Measurements from ENCODE around the gene GNAO1. TPM values are rescaled to one million over a fixed set of nuclear protein-coding genes. Genes with fewer than 3 reads are reported as not detected.

GNAO1 gene
- polyA plus RNA-seq, 3 donors, result 1.1 to 5.4 (median 1.4) TPM

GRCh38 chr16:56274369-56274768, 83.1 kb downstream of the GNAO1 start:
- no peak overlapping the region for H3K27ac ChIP-seq (ENCODE audit: low read depth, low read length)
- 86 to 96% (median 95%) methylated on average over 4 of the region's 4 CpGs for WGBS, 3 donors

GRCh38 chr16:56275076-56275475, 83.8 kb downstream of the GNAO1 start:
- WGBS, 3 donors, result 57 to 71% (median 68%) methylated on average over 4 of the region's 4 CpGs
- H3K27ac ChIP-seq (ENCODE audit: low read depth, low read length), result no peak overlapping the region

DNA sequence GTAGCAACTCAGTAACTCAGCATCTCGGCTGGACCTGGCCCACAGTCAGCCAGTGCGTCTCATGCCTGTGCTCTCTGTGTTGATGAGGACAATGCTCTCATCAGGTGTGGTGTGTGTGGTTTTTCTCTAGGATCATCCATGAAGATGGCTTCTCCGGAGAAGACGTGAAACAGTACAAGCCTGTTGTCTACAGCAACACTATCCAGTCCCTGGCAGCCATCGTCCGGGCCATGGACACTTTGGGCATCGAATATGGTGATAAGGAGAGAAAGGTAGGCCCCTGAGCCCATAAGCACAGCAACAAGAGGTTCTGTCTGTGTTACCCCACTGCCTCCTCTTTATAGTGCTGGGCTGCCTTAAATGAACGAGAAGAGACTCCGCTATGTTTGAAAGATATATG, 84.5 kb downstream of the GNAO1 start:
- no peak overlapping the region for H3K27ac ChIP-seq (ENCODE audit: low read depth, low read length)
- 83 to 96% (median 96%) methylated on average over 9 of the region's 9 CpGs for WGBS, 3 donors

DNA sequence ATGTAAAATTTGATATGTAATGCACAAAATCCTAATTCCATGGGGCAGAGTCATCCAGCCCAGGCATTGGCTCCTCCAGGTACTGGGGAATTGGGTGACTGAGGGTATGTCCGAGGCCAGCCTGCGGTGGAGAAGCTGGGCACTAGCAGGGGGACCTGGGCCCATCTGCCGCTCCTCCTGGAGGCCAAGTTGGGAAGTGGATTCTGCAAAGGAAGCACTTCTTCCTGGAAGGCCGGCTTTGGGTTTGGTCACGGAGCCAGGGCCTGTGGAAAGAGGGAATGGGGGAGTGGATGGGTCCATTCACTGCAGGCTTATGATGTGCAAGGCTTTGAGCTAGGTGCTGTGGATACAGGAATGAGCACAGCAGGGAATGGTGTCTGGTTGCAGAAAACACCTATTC, 85.8 kb downstream of the GNAO1 start:
- 66 to 77% (median 74%) methylated on average over 5 of the region's 5 CpGs for WGBS, 3 donors

DNA sequence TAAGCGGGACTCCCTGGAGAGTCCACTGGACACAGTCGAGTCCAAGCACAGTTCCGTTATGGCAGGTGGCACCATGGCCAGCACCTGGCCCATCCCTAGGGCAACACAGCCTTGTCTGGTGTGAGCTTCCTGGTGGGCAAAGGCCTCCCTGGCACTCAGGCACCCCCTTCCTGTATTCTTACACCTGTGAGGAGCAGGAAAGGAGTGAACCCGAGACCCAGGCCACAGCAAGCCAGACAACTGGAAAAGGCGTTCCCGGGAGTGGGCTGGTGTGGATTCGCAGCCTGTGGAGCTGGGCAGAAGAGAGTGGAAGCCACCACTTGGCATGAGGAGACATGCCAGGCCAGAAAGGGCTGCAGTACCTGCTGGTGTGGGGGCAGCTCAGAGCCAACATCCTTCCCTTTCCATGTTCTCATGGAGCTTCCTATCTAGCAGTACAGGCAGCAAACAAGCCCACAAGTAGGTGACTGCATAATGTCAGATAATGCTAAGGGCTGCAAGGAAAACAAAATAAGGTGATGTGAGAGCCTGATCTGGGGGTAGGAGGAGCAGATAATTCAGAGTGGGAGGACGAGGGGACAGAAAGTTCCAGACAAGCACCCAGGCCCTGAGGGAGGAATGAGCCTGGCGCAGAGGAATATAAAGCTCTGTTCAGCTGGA, 87.0 kb downstream of the GNAO1 start:
- 84 to 96% (median 92%) methylated on average over 9 of the region's 9 CpGs for WGBS, 3 donors
- H3K27ac ChIP-seq (ENCODE audit: low read depth, low read length), result no peak overlapping the region

More for the DNA sequence above, 85.8 kb downstream of the GNAO1 start:
- no peak overlapping the region for H3K27ac ChIP-seq (ENCODE audit: low read depth, low read length)

GRCh38 chr16:56279132-56279531, 87.8 kb downstream of the GNAO1 start:
- H3K27ac ChIP-seq (ENCODE audit: low read depth, low read length), result no peak overlapping the region
- WGBS, 3 donors, result 52 to 62% (median 62%) methylated on average over 8 of the region's 8 CpGs

- WGBS, 3 donors, result 83 to 100% (median 93%) methylated on average over 2 of the region's 2 CpGs
- no peak overlapping the region for H3K27ac ChIP-seq (ENCODE audit: low read depth, low read length)
These were observed 88.6 kb downstream of the GNAO1 start for GRCh38 chr16:56279914-56280313.

DNA sequence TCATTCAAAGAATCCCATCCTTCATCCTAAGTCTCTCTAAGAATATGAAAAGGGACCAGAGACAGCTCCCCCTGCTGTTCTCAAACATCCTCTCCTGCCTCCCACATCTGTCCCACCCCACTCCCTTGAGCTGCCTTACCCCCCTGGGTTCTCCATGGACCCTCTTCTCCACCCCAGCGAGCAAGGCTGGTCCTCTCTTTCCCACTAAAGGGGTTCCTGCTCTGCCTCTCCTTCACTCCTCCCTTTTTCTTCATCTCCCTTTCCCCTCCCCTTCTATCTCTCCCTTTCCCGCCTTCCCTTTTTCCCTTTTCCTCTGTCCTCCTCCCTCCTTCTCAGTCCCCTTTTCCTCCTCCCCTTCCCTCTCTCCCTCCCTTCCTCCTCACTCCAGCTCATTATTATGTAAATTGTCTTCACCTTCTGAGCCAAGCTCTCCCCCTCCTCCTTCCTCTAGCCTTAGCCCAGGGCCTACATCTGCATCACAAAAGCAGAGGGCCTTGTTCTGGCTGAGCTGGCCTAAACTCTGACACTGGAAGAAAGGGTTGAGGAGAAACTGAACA, 90.0 kb downstream of the GNAO1 start:
- no peak overlapping the region for H3K27ac ChIP-seq (ENCODE audit: low read depth, low read length)
- WGBS, 3 donors, result 70 to 87% (median 80%) methylated on average over 2 of the region's 2 CpGs

- no peak overlapping the region for H3K27ac ChIP-seq (ENCODE audit: low read depth, low read length)
- 70 to 82% (median 74%) methylated on average over 3 of the region's 3 CpGs for WGBS, 3 donors
These were observed 91.2 kb downstream of the GNAO1 start for GRCh38 chr16:56282451-56282850.

GRCh38 chr16:56284521-56284920, 93.2 kb downstream of the GNAO1 start:
- WGBS, 3 donors, result 92 to 98% (median 93%) methylated on average over 2 of the region's 2 CpGs
- H3K27ac ChIP-seq (ENCODE audit: low read depth, low read length), result no peak overlapping the region

DNA sequence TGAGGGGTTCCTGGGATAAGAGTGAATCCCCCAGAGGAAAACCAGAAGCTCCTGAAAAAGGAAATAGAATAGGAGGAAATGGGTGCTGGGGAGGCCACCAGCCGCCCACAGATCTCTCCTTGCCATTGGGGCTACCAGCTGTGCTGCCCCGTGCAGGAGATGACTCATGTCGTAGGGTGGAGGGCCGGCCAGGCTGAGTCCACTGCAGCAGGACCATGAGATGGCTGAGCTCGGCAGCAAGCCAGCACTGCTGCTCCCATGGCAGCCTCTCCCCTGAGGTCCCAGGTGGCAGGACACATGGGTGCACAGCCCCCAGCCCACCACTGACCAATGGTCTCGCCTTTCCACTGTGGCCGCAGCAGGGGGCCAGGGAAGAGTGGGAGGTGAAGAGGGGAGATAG, 95.5 kb downstream of the GNAO1 start:
- no peak overlapping the region for H3K27ac ChIP-seq (ENCODE audit: low read depth, low read length)
- 74 to 80% (median 76%) methylated on average over 6 to 7 of the region's 7 CpGs for WGBS, 3 donors

DNA sequence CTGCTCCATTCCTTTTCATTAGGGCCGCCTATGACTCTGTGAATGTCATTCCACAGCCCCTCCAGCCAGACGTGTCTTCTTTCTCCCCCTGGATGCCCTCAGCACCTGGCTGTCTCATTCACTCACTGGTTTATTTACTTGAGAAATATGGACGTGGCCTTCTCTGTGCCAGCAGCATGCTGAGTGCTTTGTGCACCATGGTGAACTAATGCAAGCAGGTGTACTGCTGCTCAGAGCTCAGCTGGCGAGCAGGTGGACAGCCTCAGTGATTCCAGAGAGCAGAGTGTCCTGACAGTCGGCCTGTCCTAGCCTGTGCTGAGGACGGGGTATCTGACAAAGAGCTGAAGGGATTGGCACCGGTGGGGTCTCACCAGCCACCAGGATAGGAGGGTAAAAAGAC, 96.7 kb downstream of the GNAO1 start:
- WGBS, 3 donors, result 75 to 90% (median 89%) methylated on average over 7 of the region's 7 CpGs
- H3K27ac ChIP-seq (ENCODE audit: low read depth, low read length), result no peak overlapping the region

GRCh38 chr16:56289416-56289815, 98.1 kb downstream of the GNAO1 start:
- H3K27ac ChIP-seq (ENCODE audit: low read depth, low read length), result no peak overlapping the region
- 84 to 92% (median 91%) methylated on average over 9 of the region's 9 CpGs for WGBS, 3 donors

DNA sequence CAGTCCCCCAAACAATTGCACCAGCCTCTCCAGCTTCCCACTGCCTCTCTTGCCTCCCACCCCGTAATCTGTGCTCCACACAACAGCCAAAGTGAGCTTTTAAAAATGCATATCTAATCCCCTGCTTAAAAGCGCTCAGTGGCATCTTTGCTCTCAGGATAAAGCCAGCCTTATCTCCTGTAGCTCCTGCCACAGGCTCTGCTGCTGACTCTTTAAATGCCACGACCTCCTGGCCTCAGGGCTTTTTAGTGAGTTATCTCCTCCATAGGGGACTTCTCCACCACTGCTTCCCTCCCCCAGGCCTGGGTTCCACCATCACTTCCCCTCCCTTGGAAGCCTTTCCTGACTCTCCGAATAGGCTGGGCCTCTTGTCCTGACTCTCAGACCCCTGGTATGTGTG, 98.6 kb downstream of the GNAO1 start:
- 52 to 81% (median 78%) methylated on average over 4 of the region's 4 CpGs for WGBS, 3 donors
- H3K27ac ChIP-seq (ENCODE audit: low read depth, low read length), result no peak overlapping the region

DNA sequence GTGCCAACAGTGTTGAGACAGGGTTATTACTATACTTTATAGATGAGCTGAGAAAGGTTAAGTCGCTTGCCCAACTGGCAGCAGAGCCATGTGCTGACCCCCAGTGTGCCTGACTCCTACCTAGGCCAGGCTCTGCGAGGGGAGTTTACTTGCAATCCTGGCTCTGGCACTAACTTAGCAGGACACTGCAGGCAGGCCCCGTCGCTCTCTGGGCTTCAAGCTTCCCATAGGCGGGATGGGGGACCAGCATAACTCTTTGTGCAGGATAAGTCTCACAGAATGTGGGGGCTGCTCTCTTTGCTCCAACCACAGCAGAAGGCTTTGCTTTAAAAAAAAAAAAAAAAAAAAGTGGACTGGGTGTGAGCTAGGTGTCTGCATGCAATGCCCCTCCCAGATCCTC, 102.7 kb downstream of the GNAO1 start:
- no peak overlapping the region for H3K27ac ChIP-seq (ENCODE audit: low read depth, low read length)
- 84 to 96% (median 94%) methylated on average over 5 of the region's 5 CpGs for WGBS, 3 donors

DNA sequence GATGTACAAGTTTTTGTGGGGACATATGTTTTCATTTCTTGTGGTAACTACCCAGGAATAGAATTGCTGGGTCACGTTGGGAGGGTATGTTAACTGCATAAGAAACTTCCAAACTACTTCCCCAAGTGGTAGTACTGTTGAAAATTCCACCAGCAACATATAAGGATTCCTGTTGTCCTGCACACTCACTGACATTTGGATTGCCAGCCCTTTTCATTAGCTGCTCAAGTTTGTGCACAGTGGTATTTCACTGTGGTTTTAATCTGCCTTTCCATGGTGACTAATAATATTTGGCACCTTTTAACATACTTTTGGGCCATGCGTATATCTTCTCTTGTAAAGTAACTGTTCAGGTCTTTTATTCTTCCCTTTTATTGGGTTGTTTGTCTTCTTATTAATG, 103.3 kb downstream of the GNAO1 start:
- H3K27ac ChIP-seq (ENCODE audit: low read depth, low read length), result no peak overlapping the region
- 34 to 67% (median 60%) methylated on average over 2 of the region's 2 CpGs for WGBS, 3 donors

DNA sequence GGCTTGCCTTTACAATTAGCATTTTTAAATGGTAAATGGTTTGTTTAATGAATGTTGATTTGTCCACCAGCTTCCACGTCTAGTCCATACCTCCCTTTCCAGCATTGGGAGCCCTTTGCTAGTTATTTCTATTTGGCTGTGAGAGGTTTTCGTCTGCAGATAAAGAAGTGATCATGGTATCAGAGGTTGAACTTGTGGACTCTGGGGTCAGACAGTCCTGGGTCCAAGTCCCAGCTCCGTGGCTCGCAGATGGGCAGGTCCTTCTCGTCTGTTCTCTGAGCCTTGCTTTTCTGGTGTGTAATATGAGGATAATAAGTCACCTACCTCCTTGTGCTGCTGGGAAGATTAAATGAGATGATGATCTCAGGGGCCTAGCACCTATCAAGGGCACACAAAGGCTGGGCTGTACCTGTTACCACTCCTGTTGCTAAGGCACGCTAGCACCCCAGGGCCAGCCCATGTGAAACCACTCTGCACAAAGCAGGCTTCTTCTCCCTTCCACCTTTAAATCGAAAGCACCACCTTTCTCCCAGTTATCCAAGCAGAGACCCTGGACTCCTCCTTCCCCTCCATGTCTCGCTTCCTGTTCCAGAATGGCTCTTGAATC, 103.9 kb downstream of the GNAO1 start:
- 75 to 89% (median 80%) methylated on average over 8 of the region's 8 CpGs for whole genome bisulfite sequencing, 3 donors
- H3K27ac ChIP-seq (ENCODE audit: low read depth, low read length), result no peak overlapping the region

GRCh38 chr16:56295739-56296527, 104.6 kb downstream of the GNAO1 start:
- 47 to 54% (median 53%) methylated on average over 12 of the region's 12 CpGs for WGBS, 3 donors
- H3K27ac ChIP-seq (ENCODE audit: low read depth, low read length), result no peak overlapping the region

- 84 to 88% (median 84%) methylated on average over 7 of the region's 7 CpGs for WGBS, 3 donors
- no peak overlapping the region for H3K27ac ChIP-seq (ENCODE audit: low read depth, low read length)
These were observed 106.4 kb downstream of the GNAO1 start for GRCh38 chr16:56297684-56298083.

Measured in adipose tissue (tissue), 3 donors.